HFF-Myc (cell line): ENCODE data around the gene GRID1.

Source experiments
- DNase-seq: peaks from one replicate; pipeline ENCODE4 v3.0.0-alpha.2; 2011; ENCODE audit warnings: low read depth; ENCODE audit errors: extremely low read depth
- H3K4me3 ChIP-seq: replicated peaks from 2 replicates; pipeline ENCODE4 v1.5.1; 2011; ENCODE audit warnings: low read depth, mild to moderate bottlenecking, control low read depth, low read length
- CTCF ChIP-seq: IDR thresholded peaks from 2 replicates; pipeline ENCODE4 v1.5.1; 2012; ENCODE audit warnings: mild to moderate bottlenecking, low read depth, low read length, control low read depth; ENCODE audit errors: missing control alignments

GRID1 gene

GRCh38 chr10:85788570-85788969, 578.0 kb downstream of the GRID1 start:
- no peak overlapping the region for H3K4me3 ChIP-seq
- TF ChIP-seq CTCF: no peak
- DNase-seq: no peak

- no peak for TF ChIP-seq CTCF
- no peak for DNase-seq
- no peak overlapping the region for H3K4me3 ChIP-seq
Observed at GRCh38 chr10:85787881-85788280, 578.7 kb downstream of the GRID1 start.

GRCh38 chr10:85787393-85787792, 579.2 kb downstream of the GRID1 start:
- no peak for DNase-seq
- H3K4me3 ChIP-seq: no peak overlapping the region
- TF ChIP-seq CTCF: no peak

- TF ChIP-seq CTCF: no peak
- no peak overlapping the region for H3K4me3 ChIP-seq
- DNase-seq: no peak
Observed at GRCh38 chr10:85786401-85786899, 580.1 kb downstream of the GRID1 start.

GRCh38 chr10:85784792-85785191, 581.8 kb downstream of the GRID1 start:
- DNase-seq: no peak
- TF ChIP-seq CTCF: no peak
- H3K4me3 ChIP-seq: no peak overlapping the region

GRCh38 chr10:85781404-85781803, 585.2 kb downstream of the GRID1 start:
- no peak overlapping the region for H3K4me3 ChIP-seq
- TF ChIP-seq CTCF: no peak
- no peak for DNase-seq

- TF ChIP-seq CTCF: no peak
- H3K4me3 ChIP-seq: no peak overlapping the region
- no peak for DNase-seq
Observed at GRCh38 chr10:85778074-85778473, 588.5 kb downstream of the GRID1 start.
